ENCODE data around the gene MTG2. TPM values are rescaled to one million over a fixed set of nuclear protein-coding genes. Genes with fewer than 3 reads are reported as not detected.

Gene MTG2
- total and polyA plus RNA-seq, 4 donors, result 12.6 to 43.9 (median 33.8) TPM

DNA sequence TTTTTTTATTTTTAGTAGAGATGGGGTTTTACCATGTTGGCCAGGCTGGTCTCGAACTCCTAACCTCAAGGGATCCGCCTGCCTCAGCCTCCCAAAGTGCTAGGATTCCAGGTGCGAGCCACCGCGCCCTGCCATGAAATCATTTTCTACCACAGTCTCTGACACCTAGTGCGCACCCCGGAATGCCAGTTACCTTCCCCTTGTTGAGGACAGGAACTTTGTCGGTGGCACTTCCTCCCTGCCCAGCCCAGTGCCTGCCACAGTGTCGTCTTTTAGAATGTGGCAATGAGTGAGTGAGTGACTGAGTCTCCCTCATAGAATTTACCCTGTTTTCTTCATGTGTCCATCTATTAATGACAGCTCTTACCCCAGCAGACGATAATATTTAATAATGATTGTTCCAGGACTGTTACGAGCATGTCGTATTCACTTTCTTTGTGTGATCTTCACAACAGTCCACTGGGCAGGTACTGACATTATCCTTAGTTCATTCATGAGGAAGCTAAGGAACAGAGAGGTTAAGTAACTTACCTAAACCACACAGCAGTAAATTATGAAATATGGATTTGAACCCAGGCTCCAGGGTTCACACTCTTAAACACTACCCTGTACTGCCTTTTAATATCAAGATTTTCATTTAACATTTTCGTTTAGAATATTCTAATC, 57.3 kb downstream of the MTG2 start:
- Histone ChIP-seq H3K4me3 (ENCODE audit: low read depth, low read length) (no peak overlapping the region), H3K27me3 (ENCODE audit: control insufficient read depth, insufficient read depth, low read length) (no peaks in the 10 kb centered on the region), H3K27ac (ENCODE audit: low read depth, low read length) (no peak overlapping the region), H3K9me3 (ENCODE audit: control insufficient read depth, insufficient read depth, low read length) (no peaks in the 10 kb centered on the region), H3K4me1 (ENCODE audit: control insufficient read depth, insufficient read depth, low read length) (peaks cover 49% of the 10 kb centered on the region), H3K36me3 (ENCODE audit: control insufficient read depth, insufficient read depth, low read length) (peaks cover 31% of the 10 kb centered on the region)
- DNase-seq (ENCODE audit: low read depth in 4 of 6, low spot score in 6 of 6), result no peak
- 94% methylated on average over 7 of the region's 13 CpGs for WGBS (ENCODE audit: insufficient coverage)

DNA sequence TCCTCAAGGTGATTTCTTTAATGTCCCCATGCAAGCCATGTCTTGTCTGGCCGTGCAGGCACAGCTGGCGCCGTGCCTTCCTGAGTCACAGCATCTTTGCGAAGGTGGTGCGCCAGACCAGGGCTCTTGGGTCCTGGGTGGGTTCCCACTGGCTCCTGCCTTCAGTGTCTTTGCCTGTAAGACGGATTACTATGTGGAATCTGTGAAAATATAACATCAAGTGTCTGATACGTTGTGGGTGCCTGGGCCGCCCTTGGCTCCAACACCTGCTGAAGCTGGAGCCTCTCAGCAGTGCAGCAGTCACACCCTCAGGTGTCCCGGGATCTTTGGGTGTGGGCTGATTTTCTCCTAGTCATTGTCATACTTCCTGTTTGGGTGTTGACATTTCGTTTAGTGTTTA, 58.7 kb downstream of the MTG2 start:
- DNase-seq (ENCODE audit: low read depth in 4 of 6, low spot score in 6 of 6), result no peak
- Histone ChIP-seq H3K9me3 (ENCODE audit: control insufficient read depth, insufficient read depth, low read length) (no peaks in the 10 kb centered on the region), H3K27me3 (ENCODE audit: control insufficient read depth, insufficient read depth, low read length) (no peaks in the 10 kb centered on the region), H3K36me3 (ENCODE audit: control insufficient read depth, insufficient read depth, low read length) (peaks cover 43% of the 10 kb centered on the region), H3K4me1 (ENCODE audit: control insufficient read depth, insufficient read depth, low read length) (peaks cover 35% of the 10 kb centered on the region), H3K4me3 (ENCODE audit: low read depth, low read length) (no peak overlapping the region), H3K27ac (ENCODE audit: low read depth, low read length) (no peak overlapping the region)
- WGBS (ENCODE audit: insufficient coverage), result 93% methylated on average over 9 of the region's 10 CpGs

DNA sequence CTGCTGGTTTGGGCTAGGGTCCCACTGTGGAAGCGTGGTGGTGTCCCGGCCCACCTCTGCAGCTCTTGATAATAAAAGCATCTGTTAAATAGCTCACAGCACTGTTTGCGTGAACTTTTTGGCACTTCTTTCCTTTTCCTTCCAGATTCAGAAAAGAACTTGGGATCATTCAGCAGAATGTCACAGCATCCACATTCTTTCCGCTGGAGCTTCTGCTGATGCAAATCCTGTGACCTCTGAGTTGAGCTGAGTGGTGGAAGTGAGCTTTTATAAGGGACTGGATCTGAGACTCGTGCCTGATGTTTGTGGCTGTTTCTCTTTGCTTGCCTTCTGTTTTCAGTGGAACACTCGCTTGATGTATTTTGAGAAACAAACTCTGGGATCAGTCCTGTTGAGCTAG, 59.3 kb downstream of the MTG2 start:
- Histone ChIP-seq H3K9me3 (ENCODE audit: control insufficient read depth, insufficient read depth, low read length) (no peaks in the 10 kb centered on the region), H3K36me3 (ENCODE audit: control insufficient read depth, insufficient read depth, low read length) (peaks cover 47% of the 10 kb centered on the region), H3K4me1 (ENCODE audit: control insufficient read depth, insufficient read depth, low read length) (peaks cover 33% of the 10 kb centered on the region), H3K27ac (ENCODE audit: low read depth, low read length) (no peak overlapping the region), H3K27me3 (ENCODE audit: control insufficient read depth, insufficient read depth, low read length) (no peaks in the 10 kb centered on the region), H3K4me3 (ENCODE audit: low read depth, low read length) (no peak overlapping the region)
- DNase-seq (ENCODE audit: low read depth in 4 of 6, low spot score in 6 of 6), result no peak
- WGBS (ENCODE audit: insufficient coverage), result 91% methylated on average over 6 of the region's 6 CpGs

DNA sequence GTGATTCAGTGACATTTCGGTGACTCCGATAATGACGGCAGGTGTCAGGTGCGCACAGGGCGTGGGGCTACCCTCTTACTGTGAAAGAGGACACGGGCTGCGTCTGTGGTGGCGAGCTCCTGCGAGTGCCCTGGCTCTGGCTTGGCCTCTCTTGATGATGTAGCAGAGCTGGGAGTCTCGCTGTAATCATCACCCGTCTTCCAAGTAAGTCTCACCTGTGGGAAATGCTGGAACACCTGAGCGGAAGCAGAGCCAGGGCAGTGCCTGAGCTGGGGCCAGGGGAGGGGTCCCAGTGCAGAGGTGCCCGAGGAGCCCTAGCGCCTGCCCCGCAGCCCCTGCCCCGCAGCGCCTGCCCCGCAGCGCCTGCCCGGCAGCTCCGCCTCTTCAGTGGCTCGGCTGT, 60.3 kb downstream of the MTG2 start:
- H3K4me3 ChIP-seq (ENCODE audit: low read depth, low read length), result no peak overlapping the region
- peaks cover 26% of the 10 kb centered on the region for H3K4me1 ChIP-seq (ENCODE audit: control insufficient read depth, insufficient read depth, low read length)
- no peak overlapping the region for H3K27ac ChIP-seq (ENCODE audit: low read depth, low read length)
- no peaks in the 10 kb centered on the region for H3K9me3 ChIP-seq (ENCODE audit: control insufficient read depth, insufficient read depth, low read length)
- WGBS (ENCODE audit: insufficient coverage), result 73% methylated on average over 19 of the region's 22 CpGs
- H3K36me3 ChIP-seq (ENCODE audit: control insufficient read depth, insufficient read depth, low read length), result peaks cover 49% of the 10 kb centered on the region
- no peak for DNase-seq (ENCODE audit: low read depth in 4 of 6, low spot score in 6 of 6)
- no peaks in the 10 kb centered on the region for H3K27me3 ChIP-seq (ENCODE audit: control insufficient read depth, insufficient read depth, low read length)

DNA sequence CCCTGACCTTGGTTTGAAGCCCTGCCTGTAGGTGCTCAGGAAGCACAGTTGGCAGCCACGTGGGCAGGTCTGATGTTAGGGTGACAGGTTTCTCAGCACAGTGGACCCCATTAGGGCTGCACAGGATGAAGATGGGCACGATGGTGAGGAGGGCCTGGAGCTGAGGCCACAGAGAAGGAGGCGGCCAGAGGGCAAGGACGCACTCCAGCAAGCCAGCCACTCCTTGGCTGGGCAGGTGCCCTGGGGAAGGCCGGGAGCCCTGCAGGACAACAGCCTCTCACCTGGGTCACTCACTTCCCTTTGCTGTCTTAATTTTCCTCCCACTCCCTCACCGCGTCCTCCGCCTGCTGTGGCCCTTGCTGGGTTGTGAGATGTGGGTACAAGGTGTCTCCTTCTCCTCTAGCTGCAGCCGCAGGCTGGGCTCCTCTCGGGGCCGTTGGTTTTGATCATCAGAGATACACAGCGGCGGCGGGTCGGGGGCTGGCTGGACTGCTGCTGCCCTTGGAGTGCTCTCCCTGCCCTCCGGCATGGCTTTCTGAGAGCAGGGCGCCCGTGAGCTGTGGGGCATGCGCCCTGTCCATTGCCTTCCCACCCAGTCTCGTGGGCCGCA, 61.2 kb downstream of the MTG2 start:
- Histone ChIP-seq H3K9me3 (ENCODE audit: control insufficient read depth, insufficient read depth, low read length) (no peaks in the 10 kb centered on the region), H3K27me3 (ENCODE audit: control insufficient read depth, insufficient read depth, low read length) (no peaks in the 10 kb centered on the region), H3K36me3 (ENCODE audit: control insufficient read depth, insufficient read depth, low read length) (peaks cover 49% of the 10 kb centered on the region), H3K4me3 (ENCODE audit: low read depth, low read length) (no peak overlapping the region), H3K4me1 (ENCODE audit: control insufficient read depth, insufficient read depth, low read length) (peaks cover 24% of the 10 kb centered on the region), H3K27ac (ENCODE audit: low read depth, low read length) (no peak overlapping the region)
- 84% methylated on average over 16 of the region's 21 CpGs for WGBS (ENCODE audit: insufficient coverage)
- no peak for DNase-seq (ENCODE audit: low read depth in 4 of 6, low spot score in 6 of 6)

DNA sequence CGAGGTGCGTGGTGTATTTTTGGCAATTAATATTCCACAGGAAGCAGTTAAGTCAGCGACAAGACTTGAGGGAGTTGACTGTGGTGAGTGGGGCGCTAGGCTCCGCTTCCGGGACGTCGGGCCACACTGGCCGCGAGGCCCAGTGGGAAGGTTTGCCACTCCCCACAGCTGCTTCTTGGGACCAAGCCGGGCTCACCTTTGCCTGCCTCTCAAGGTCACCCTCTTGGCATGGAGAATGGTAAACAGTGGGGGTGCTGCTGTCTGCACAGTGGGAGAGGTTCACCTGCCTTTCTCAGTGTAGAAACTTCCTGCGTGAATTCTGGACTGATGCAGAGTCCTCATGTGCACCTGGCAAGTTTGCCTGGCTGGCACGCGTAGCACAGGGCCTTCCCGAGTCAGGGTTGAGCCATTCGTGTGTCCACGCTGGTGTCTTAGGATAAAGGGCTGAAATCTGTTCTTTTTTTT, 61.8 kb downstream of the MTG2 start:
- no peaks in the 10 kb centered on the region for H3K9me3 ChIP-seq (ENCODE audit: control insufficient read depth, insufficient read depth, low read length)
- H3K27ac ChIP-seq (ENCODE audit: low read depth, low read length), result no peak overlapping the region
- DNase-seq (ENCODE audit: low read depth in 4 of 6, low spot score in 6 of 6), result no peak

DNA sequence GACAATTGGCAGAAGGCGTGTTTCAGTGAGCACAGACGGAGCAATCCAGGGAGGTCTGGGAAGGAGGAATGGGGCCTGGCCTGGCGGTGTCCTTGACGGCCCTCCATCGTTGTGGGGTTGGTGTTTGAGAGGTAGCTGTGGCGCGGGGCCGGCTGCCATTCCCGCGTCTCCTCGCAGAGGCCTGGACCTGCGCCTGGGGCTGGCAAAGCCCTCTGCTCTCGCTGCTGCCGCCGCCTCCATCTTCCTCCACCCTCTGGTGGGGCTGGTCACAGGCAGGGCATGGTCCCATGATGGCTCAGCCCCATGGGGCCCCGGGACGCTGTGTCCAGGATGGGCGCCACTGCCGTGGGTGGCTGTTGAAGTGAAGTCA, 63.1 kb downstream of the MTG2 start:
- Histone ChIP-seq H3K27me3 (ENCODE audit: control insufficient read depth, insufficient read depth, low read length) (no peaks in the 10 kb centered on the region), H3K4me1 (ENCODE audit: control insufficient read depth, insufficient read depth, low read length) (peaks cover 13% of the 10 kb centered on the region), H3K36me3 (ENCODE audit: control insufficient read depth, insufficient read depth, low read length) (peaks cover 49% of the 10 kb centered on the region), H3K4me3 (ENCODE audit: low read depth, low read length) (no peak overlapping the region), H3K27ac (ENCODE audit: low read depth, low read length) (no peak overlapping the region), H3K9me3 (ENCODE audit: control insufficient read depth, insufficient read depth, low read length) (no peaks in the 10 kb centered on the region)
- DNase-seq (ENCODE audit: low read depth in 4 of 6, low spot score in 6 of 6), result no peak
- 81% methylated on average over 9 of the region's 19 CpGs for WGBS (ENCODE audit: insufficient coverage)

More for the DNA sequence above, 61.8 kb downstream of the MTG2 start:
- Histone ChIP-seq H3K4me1 (ENCODE audit: control insufficient read depth, insufficient read depth, low read length) (peaks cover 17% of the 10 kb centered on the region), H3K36me3 (ENCODE audit: control insufficient read depth, insufficient read depth, low read length) (peaks cover 49% of the 10 kb centered on the region), H3K4me3 (ENCODE audit: low read depth, low read length) (no peak overlapping the region), H3K27me3 (ENCODE audit: control insufficient read depth, insufficient read depth, low read length) (no peaks in the 10 kb centered on the region)
- 90% methylated on average over 17 of the region's 17 CpGs for WGBS (ENCODE audit: insufficient coverage)

DNA sequence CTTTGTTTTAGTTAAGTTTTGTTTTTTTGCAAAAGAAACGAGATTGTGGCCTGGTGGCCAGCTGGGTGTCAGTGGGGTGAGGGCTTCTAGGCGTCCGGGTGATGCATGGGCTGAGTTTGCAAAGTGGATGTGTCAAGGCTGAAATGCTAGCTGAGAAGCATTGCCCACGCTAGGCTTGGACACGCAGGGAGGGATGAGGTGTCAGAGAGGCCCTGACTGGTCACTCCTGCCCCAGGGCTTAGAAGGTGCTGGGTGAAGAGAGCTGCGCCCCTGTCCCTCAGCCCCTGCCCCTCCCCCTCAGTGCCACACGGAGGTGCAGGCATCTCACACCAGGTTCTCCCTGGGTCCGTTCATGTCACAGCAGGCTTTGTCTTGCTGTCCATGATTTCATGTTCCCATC, 63.6 kb downstream of the MTG2 start:
- peaks cover 13% of the 10 kb centered on the region for H3K4me1 ChIP-seq (ENCODE audit: control insufficient read depth, insufficient read depth, low read length)
- H3K9me3 ChIP-seq (ENCODE audit: control insufficient read depth, insufficient read depth, low read length), result no peaks in the 10 kb centered on the region
- no peak overlapping the region for H3K27ac ChIP-seq (ENCODE audit: low read depth, low read length)
- WGBS (ENCODE audit: insufficient coverage), result 78% methylated on average over 8 of the region's 8 CpGs
- DNase-seq (ENCODE audit: low read depth in 4 of 6, low spot score in 6 of 6), result no peak
- H3K36me3 ChIP-seq (ENCODE audit: control insufficient read depth, insufficient read depth, low read length), result peaks cover 47% of the 10 kb centered on the region
- H3K4me3 ChIP-seq (ENCODE audit: low read depth, low read length), result no peak overlapping the region
- no peaks in the 10 kb centered on the region for H3K27me3 ChIP-seq (ENCODE audit: control insufficient read depth, insufficient read depth, low read length)

DNA sequence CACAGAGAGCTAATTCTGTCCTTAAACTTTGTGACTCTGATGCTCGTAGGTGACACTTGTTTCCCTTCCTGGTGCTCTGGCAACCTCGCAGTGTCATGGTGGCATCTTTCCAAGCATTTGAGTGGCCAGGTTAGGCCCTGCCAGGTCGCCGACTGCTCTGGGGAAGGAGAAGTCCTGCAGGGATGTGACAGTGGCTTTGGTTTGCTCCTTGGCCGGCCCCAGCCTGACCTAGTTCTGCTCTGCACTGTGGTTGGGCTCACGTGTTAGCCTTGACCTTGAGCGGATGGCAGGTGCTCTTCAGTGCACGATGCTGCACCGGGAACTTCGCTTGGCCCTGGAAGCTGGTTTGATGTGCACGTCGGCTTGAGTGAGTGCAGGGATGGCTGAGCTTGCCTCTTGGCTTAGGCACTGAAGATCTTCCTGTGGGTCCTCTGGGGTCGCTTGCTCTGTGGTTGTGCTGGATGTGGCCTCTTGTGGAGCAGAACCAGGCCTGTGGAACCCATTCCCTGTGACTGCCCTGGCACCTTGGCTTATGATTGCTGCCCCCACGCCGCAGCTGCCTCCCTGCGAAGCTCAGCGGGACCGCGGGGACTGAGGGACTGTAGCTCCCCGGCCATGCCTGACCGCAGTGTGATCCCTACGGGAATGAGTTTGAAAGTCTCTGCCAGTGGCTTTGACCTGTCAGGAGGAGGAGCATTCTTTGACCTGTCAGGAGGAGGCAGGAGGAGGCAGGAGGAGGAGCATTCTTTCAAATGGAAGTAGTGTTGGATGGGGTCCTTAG, 64.2 kb downstream of the MTG2 start:
- Histone ChIP-seq H3K36me3 (ENCODE audit: control insufficient read depth, insufficient read depth, low read length) (peaks cover 44% of the 10 kb centered on the region), H3K4me3 (ENCODE audit: low read depth, low read length) (no peak overlapping the region), H3K27ac (ENCODE audit: low read depth, low read length) (no peak overlapping the region), H3K27me3 (ENCODE audit: control insufficient read depth, insufficient read depth, low read length) (no peaks in the 10 kb centered on the region), H3K4me1 (ENCODE audit: control insufficient read depth, insufficient read depth, low read length) (peaks cover 13% of the 10 kb centered on the region), H3K9me3 (ENCODE audit: control insufficient read depth, insufficient read depth, low read length) (no peaks in the 10 kb centered on the region)
- no peak for DNase-seq (ENCODE audit: low read depth in 4 of 6, low spot score in 6 of 6)
- WGBS (ENCODE audit: insufficient coverage), result 71% methylated on average over 22 of the region's 22 CpGs

Data from spinal cord (tissue), 10 donors.